ENCODE results near the gene NDUFS3.
"Not testable (repeated sequence)": the region's sequence is repeated elsewhere in the genome, so short reads cannot be mapped to it uniquely, and the experiment has no call there.

Gene NDUFS3

DNA sequence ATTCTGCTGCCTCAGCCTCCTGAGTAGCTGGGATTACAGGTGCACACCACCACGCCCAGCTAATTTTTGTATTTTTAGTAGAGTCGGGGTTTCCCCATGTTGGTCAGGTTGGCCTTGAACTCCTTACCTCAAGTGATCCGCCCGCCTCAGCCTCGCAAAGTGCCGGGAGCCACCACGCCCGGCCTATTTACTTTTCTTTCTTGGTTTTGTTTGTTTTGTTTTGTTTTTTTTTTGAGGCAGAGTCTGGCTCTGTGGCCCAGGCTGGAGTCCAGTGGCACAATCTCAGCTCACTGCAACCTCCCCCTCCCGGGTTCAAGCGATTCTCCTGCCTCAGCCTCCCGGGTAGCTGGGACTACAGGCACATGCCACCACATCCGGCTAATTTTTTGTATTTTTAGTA, 21.9 kb upstream of the NDUFS3 start:
- not testable (repeated sequence) for FAIRE-seq

DNA sequence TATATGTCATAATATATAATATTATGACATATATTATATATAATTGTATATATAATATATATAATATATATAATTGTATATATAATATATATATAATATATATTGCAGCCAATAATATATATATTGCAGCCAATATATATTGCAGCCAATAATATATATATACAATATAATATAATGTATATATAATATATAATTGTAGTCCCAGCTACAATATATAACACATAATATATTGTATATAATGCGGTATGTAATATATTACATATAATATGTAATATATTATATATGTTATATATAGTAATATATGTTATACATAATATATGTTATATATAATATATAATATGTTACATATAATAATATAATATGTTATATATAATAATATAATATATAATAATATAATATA, 20.2 kb upstream of the NDUFS3 start:
- DNase-seq (ENCODE audit: extremely low spot score, insufficient read length, low read depth) (no peak), FAIRE-seq (no peak)

More for the DNA sequence above, 21.9 kb upstream of the NDUFS3 start:
- not testable (repeated sequence) for DNase-seq (ENCODE audit: extremely low spot score, insufficient read length, low read depth)

DNA sequence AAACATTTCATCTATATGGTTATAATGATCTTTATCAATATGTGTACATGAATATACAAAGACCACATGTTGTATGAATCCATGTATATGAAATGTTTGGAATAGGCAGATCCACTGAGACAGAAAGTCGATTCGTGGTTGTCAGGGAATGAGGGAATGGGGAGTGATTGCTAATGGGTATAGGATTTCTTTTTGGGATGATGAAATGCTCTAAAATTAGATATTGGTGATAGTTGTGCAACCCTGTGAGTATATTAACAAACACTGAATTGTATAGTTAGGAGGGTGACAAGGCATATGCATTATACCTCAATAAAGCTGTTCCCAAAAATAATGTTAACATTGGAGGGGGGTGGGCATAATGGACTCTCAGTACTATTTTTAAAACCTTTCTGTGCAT, 18.4 kb upstream of the NDUFS3 start:
- FAIRE-seq (no peak), DNase-seq (ENCODE audit: extremely low spot score, insufficient read length, low read depth) (no peak)

DNA sequence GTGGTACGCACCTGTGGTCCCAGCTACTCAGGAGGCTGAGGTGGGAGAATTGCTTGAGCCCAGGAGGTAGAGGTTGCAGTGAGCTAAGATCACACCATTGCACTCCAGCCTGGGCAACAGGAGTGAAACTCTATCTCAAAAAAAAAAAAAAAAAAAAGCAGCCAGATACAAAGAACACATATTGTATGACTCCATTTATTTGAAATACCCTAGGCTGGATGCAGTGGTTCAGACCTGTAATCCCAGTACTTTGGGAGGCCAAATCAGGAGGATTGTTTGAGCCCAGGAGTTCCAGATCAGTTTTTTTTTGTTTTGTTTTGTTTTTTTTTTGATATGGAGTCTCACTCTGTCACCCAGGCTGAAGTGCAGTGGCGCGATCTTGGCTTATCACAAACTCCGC, 16.5 kb upstream of the NDUFS3 start:
- FAIRE-seq; DNase-seq (ENCODE audit: extremely low spot score, insufficient read length, low read depth): not testable (repeated sequence)

DNA sequence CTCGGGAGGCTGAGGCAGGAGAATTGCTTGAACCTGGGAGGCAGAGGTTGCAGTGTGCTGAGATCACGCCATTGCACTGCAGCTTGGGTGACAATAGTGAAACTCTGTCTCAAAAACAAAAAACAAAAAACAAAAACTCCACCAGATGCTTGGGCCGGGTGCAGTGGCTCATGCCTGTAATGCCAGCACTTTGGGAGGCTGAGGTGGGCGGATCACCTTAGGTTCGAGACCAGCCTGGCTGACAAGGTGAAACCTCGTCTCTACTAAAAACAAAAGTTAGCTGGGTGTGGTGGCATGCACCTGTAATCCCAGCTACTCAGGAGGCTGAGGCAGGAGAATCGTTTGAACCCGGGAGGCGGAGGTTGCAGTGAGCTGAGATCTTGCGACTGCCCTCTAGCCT, 14.5 kb upstream of the NDUFS3 start:
- FAIRE-seq: not testable (repeated sequence)

DNA sequence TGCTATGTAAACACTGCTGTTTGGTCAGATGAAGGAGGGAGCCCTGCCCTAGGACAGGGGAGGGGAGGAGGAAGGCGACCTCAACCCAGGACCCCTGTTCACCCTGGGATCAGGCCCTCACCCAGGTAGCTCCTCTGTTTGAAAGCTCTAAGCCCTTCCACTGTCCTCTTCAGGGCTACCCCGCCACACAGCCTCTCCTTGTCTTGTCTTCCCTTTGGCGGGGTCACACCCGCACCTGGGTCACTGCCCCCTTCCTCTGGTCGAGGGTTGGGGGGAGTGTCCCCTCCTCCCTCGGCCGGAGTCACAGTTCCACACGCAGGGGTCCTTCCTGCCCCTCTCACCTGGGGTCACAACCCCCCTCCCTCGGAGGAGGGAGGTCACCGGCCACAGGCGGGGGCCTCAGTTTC, 13.9 kb upstream of the NDUFS3 start:
- DNase-seq (ENCODE audit: extremely low spot score, insufficient read length, low read depth) (no peak), FAIRE-seq (no peak)

More for the DNA sequence above, 14.5 kb upstream of the NDUFS3 start:
- DNase-seq (ENCODE audit: extremely low spot score, insufficient read length, low read depth): not testable (repeated sequence)

DNA sequence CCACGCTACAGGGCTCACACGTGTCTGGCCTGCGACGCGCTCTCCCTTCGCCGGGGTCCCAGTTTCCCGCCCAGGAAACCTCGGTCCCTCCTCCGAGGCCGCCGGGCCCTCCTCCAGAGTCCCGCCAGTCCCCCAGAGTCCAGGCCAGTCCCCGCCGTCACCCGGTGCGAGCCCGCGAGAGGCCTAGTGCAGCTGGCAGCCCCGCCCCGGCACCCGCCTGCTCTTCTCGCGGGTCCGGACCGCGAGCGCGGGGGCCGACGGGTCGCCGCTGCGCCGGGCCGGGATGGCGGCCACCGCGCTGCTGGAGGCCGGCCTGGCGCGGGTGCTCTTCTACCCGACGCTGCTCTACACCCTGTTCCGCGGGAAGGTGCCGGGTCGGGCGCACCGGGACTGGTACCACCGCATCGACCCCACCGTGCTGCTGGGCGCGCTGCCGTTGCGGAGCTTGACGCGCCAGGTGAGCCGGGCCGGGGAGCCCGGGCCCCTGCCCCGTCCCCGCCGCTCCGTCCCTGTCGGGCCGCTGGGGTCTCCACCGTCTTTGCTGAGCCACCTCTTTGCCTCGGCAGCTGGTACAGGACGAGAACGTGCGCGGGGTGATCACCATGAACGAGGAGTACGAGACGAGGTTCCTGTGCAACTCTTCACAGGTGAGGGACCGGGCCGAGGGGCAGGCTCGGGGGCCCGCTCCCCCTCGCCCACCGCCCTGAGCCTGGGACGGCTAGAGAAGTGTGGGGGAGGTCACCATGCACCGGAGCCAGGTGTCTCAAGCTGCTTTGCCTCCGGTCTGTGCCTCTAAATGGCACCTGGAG, 13.3 kb upstream of the NDUFS3 start, which contains the start of gene PTPMT1:
Gene PTPMT1, plus strand, starts transcription at position 260 of the 809 bp plus-strand sequence. Its CDS starts 24 bp downstream, at position 284.
- peak; percentile 67 for DNase-seq (ENCODE audit: extremely low spot score, insufficient read length, low read depth)
- peak; percentile 36 for FAIRE-seq

DNA sequence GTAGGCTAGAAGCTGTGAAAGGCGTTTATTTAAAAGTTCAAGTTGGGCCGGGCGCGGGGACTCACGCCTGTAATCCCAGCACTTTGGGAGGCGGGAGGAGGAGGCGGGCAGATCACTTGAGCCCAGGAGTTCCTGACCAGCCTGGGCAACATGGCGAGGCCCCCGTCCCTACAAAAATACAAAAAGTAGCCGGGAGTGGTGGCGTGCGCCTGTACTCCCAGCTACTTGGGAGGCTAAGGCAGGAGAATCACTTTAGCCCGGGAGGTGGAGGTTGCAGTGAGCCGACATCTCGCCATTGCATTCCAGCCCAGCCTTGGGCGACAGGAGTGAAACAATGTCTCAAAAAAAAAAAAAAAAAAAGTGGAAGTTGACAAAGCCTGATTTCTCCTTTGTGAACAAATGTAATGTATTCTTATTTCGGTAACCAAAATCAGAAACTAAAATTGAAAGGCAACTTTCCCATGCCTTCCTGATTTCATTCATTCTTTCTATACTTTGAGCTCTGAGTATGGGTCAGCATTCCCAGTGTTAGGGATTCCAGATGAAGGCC, 12.7 kb upstream of the NDUFS3 start:
- FAIRE-seq (no peak), DNase-seq (ENCODE audit: extremely low spot score, insufficient read length, low read depth) (no peak)

DNA sequence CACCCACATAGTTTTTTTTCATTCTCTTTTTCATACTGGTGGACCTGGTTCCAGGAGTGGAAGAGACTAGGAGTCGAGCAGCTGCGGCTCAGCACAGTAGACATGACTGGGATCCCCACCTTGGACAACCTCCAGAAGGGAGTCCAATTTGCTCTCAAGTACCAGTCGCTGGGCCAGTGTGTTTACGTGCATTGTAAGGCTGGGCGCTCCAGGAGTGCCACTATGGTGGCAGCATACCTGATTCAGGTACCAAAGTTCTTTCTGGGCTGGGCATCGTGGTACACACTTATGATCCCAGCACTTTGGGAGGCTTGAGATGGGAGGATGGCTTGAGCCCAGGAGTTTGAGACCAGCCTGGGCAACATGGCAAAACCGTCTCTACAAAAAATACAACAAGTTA, 9.2 kb upstream of the NDUFS3 start:
- FAIRE-seq (no peak), DNase-seq (ENCODE audit: extremely low spot score, insufficient read length, low read depth) (no peak)

DNA sequence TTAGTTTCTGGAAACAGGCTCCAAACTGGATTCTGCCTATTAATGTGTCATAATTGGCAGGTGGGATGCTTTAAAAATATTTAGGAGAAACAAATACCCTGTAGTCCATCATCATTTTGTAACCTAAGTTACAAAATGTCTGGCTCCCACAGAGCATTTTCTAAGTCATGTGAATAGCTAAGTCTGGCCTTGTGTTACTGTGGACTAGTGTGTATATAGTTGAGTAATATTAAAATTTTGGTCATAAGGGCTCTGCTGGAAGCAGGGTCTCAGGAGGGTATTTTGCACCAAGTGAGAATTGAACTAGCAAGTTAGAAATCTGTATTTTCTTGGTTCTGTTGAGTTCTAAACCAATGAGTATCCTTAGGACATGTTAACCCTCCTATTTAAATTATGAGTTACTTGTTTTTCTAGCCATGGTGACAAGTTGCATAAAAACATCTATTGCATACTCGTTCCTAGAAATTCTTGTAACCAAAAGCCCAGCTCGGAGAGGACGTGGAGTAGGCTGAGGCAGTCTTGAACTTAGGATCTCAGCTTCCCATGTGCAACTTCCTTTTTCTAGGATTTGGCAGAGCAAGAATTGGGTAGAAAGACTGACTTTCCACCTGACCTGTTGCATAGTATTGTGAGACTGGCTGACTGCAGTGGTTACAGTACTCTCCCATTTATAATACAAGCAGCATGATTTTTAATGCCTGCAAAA, 8.1 kb upstream of the NDUFS3 start:
- DNase-seq (ENCODE audit: extremely low spot score, insufficient read length, low read depth) (no peak), FAIRE-seq (no peak)

DNA sequence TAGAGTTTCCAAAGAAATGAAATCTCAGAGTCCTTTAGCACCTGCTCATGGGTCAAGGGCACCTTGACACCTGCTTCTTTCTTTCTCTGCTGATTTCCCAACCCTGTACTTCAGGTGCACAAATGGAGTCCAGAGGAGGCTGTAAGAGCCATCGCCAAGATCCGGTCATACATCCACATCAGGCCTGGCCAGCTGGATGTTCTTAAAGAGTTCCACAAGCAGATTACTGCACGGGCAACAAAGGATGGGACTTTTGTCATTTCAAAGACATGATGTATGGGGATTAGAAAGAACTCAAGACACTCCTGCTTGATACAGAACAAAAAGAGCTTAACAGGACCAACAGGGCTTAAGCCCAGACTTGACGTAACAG, 7.5 kb upstream of the NDUFS3 start:
- no peak for DNase-seq (ENCODE audit: extremely low spot score, insufficient read length, low read depth)
- no peak for FAIRE-seq

DNA sequence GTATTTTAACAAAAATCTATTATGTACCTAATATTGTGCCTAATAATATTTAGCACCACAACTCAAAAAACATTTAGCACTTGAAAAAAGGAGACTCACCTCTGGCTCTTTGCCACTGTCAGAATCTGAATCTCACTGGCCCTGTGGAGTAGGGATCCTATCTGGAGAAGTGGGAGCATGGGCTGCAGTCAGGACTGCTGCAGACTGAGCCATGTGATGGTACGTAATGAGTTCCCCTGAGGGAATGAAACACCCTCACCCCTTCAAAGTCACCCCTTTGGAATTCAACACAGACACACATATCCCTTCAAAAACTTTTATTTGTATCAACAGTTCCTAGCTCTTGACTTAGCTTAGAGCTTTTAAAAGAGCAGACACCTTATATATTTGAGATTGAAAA, 7.0 kb upstream of the NDUFS3 start:
- FAIRE-seq (no peak), DNase-seq (ENCODE audit: extremely low spot score, insufficient read length, low read depth) (no peak)

DNA sequence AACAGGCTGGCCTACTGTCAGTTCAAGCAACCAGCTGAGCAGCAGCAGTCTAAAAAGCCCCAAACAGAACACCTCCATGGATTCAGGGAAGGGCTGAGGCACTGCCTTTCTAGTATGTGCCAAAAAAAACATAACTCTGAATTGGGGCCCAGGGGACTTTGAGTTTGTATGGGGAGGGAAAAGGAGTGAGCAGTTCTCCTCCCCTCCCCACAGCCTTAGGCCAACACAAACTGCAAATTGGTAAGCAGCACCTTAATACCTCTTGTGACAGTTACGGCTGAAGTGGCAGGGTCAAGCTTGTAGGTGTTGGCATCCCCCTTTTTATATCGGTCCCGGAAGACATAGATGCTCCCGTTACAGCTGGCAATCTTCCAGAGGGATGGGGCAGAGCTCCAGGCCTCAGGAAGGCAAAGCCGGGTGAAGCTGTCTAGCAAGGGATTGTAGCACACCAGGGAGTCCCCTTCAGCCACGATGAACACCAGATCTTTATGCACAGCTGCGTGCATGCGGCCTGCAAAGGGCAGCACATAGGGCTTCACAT, 6.1 kb upstream of the NDUFS3 start:
- no peak for FAIRE-seq
- no peak for DNase-seq (ENCODE audit: extremely low spot score, insufficient read length, low read depth)

DNA sequence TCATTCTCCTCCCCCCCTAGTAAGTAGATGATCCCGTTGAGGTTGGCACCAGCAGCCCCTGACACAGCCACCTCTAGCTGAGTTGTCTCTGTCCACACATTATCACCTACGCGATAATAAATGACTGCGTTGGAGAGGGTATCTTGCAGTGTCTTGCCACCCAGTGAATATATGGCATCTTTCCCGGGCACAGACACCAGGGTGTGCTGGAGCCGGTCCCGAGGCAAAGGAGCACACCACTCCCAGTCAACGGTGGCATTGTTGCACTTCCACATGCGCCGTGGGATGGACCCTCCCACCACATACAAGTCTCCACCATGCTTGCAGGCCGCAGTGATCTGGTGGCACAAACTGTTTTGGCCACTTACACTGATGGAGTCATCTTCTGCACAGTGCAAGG, 5.6 kb upstream of the NDUFS3 start:
- FAIRE-seq: no peak
- DNase-seq (ENCODE audit: extremely low spot score, insufficient read length, low read depth): no peak

DNA sequence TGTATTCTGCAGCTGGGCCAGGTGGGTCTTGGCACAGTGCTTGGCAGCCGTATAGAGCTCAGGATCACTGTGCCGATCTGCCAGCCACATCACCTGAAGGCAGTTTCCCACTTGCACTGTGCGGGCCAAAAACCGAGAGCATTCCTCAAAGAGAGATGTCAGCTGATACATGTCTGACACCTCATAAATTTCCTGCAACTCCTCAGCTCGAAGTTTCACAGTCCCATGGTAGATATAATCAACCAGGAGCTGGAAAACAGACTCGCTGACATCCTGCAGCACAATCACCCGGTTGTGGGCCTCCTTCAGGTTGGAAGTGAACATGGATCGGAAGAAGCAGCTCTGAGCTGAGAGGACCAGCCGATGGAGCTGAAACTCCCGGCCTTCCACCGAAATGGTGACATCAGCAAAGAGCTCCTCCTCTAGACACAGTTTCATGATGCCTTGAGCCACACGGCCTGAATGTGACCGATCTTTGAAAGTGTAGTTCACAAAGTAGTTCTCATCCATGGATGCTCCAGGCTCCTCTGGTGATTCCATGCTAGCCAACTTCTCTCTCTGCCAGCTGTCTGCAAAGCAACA, 1.3 kb upstream of the NDUFS3 start:
- no peak for FAIRE-seq
- no peak for DNase-seq (ENCODE audit: extremely low spot score, insufficient read length, low read depth)

DNA sequence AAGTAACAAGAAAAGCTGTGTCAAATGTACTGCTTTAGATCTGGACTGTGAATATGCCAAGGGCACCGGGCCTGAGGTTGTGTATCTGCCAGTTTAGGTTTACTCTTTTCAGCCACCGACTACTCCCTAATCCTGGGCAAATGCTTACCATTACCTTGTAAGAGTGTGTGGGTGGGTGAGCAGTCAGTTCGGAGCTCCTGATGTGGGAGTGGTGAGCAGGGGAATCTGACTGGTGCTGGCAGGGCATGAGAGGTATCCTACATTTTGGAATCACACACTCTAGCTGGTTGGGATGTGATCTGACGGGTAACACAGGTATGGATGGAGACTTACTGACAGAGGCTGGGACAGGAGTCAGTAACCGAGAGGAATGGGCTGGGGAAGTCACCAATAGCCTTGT, 5.0 kb downstream of the NDUFS3 start:
- FAIRE-seq: no peak
- DNase-seq (ENCODE audit: extremely low spot score, insufficient read length, low read depth): no peak

DNA sequence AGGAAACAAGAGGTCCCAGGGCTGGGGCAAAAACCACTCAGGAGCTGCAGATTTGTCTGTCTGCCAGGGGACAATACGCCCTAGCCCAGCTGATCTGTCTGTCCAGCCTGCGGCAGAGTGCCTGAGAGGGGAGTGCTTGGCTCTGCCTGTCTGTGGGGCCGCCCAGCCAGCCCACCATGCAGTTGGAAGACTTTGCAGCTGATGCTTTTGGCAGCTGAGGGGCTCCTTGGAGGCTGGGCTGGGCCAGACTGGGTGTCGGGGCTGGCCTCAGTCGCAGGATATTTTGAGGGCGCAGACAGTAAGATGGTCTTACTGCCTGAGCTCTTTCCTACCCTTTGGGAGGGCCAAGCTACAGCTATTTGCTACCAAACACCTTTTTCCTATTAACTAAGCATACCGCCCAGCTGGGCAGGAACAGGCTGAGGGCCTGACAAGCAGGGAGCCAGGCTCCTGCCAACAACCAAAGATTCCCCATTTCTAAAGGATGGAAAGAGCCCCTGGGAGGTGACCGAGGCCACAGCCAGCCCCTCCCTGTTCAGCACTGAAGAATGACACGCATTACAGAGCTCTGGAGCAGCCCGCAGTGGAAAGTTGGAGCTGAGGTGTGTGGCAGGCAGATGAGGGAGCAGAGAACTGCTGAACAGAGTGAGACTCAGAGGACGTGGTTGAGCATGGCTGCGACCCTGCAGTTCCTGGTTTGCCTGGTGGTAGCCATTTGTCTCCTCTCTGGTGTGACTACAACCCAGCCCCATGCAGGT, 7.4 kb downstream of the NDUFS3 start, which contains the start of gene FAM180B:
Gene FAM180B, plus strand, starts transcription at position 581 of the 758 bp plus-strand sequence. Its CDS starts 91 bp downstream, at position 672.
- no peak for DNase-seq (ENCODE audit: extremely low spot score, insufficient read length, low read depth)
- no peak for FAIRE-seq

DNA sequence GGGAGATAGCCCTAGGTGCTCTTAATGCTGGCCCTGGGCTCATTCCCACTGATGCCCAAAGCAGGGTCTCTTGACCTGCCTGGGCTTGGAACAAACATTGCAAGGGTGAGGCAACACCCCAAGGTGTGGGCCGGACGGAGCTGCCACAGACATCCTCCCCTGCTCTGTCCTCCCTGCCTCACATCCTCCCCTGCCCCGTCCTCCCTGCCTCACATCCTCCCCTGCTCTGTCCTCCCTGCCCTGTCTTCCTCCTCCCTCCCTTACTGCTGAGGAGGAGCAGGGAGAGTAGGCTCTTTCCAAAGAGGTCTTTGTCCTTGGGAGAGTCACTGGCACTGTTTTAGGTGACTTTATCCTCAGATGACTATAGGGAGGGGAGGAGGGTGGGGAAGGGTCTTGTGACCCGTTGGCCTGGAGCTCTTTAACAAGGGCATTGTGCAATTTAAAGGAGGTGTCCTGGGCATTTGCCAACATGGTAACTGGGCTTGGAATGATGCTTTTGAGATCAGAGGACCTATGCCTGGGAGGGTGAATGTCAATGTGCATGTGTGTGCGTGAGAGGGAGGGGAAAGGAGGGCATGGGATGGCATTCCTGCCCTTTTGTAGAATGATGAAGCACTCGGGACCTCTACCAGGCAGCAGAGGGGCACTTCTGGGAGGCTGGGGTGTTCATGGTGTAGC, 8.3 kb downstream of the NDUFS3 start:
- DNase-seq (ENCODE audit: extremely low spot score, insufficient read length, low read depth) (no peak), FAIRE-seq (no peak)

DNA sequence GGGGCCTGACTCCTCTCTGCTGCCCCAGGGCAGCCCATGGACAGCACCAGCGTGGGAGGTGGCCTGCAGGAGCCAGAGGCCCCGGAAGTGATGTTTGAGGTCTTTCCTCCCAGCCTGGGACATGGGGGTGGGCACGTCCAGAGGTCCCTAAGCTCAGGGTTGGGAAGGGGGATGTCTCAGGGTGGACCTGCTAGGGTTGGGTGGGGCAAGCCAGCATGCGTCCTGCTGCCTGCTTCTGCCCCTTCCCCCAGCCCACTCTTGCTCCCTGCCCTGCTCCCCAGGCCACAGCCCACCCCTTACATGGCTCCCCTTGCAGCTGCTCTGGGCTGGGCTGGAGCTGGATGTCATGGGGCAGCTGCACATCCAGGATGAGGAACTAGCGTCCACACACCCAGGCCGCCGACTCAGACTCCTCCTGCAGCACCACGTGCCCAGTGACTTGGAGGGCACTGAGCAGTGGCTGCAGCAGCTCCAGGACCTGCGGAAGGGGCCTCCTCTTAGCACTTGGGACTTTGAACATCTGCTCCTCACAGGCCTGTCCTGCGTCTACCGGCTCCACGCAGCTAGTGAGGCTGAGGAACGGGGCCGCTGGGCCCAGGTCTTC, 9.0 kb downstream of the NDUFS3 start:
- no peak for DNase-seq (ENCODE audit: extremely low spot score, insufficient read length, low read depth)
- FAIRE-seq: no peak
